Keratinocyte (primary cell): ENCODE data around the gene ACP2. TPM values are rescaled to one million over a fixed set of nuclear protein-coding genes. Genes with fewer than 3 reads are reported as not detected.

Experiments
- DNase-seq: peaks from one replicate; pipeline ENCODE4 v3.0.0-alpha.2; 2011; ENCODE audit warnings: low read depth, missing footprints, low spot score
- FAIRE-seq: peaks from 2 replicates; lab custom pipeline; 2011; peaks lifted over from hg19 to GRCh38; lab: Jason Lieb, UNC
- H2AFZ ChIP-seq: 2 replicates; pipeline ENCODE4 v1.6.0; 2012; ENCODE audit warnings: low read length, control low read depth, inconsistent platforms; ENCODE audit not compliant: control insufficient read depth
- H3K27ac ChIP-seq: 2 replicates; pipeline ENCODE4 v1.5.1; 2011; ENCODE audit warnings: low read length; ENCODE audit not compliant: control insufficient read depth, insufficient read depth
- H3K27me3 ChIP-seq: 3 replicates; pipeline ENCODE4 v1.6.0; 2011; ENCODE audit warnings: low read length; ENCODE audit not compliant: control insufficient read depth, insufficient read depth; ENCODE audit errors: extremely low read depth
- H3K36me3 ChIP-seq, 2 experiments: 2 replicates in 1 of 2; 3 replicates in 1 of 2; pipeline ENCODE4 v1.5.1; 2011; ENCODE audit warnings: low read length in 2 of 2, mild to moderate bottlenecking in 1 of 2; ENCODE audit not compliant: control insufficient read depth in 2 of 2, insufficient read depth in 2 of 2; ENCODE audit errors: extremely low read depth in 1 of 2
- H3K4me1 ChIP-seq: 3 replicates; pipeline ENCODE4 v1.5.1; 2011; ENCODE audit warnings: low read length; ENCODE audit not compliant: control insufficient read depth, insufficient read depth; ENCODE audit errors: extremely low read depth
- H3K4me2 ChIP-seq: 3 replicates; pipeline ENCODE4 v1.6.0; 2011; ENCODE audit warnings: low read depth, low read length; ENCODE audit not compliant: control insufficient read depth, insufficient read depth; ENCODE audit errors: extremely low read depth
- H3K4me3 ChIP-seq, 3 experiments: fragments of 200-600 bp in 1 of 3; sonication (generic) in 1 of 3; 2 replicates in 2 of 3; 3 replicates in 1 of 3; pipeline ENCODE4 v1.5.1; 2011 to 2016; ENCODE audit warnings: low read length in 3 of 3, mild to moderate bottlenecking in 3 of 3, control low read depth in 2 of 3, inconsistent platforms in 1 of 3, low read depth in 1 of 3, mixed read lengths in 1 of 3, mixed run types in 1 of 3, moderate library complexity in 1 of 3; ENCODE audit not compliant: control insufficient read depth in 2 of 3, insufficient read depth in 2 of 3; ENCODE audit errors: extremely low read depth in 1 of 3
- H3K79me2 ChIP-seq: 2 replicates; pipeline ENCODE4 v1.6.0; 2012; ENCODE audit warnings: low read length; ENCODE audit not compliant: control insufficient read depth, insufficient read depth
- H3K9ac ChIP-seq: 3 replicates; pipeline ENCODE4 v1.6.0; 2011; ENCODE audit warnings: low read length; ENCODE audit not compliant: control insufficient read depth, insufficient read depth; ENCODE audit errors: extremely low read depth
- H3K9me1 ChIP-seq: 3 replicates; pipeline ENCODE4 v1.6.0; 2011; ENCODE audit warnings: low read length; ENCODE audit not compliant: control insufficient read depth, insufficient read depth; ENCODE audit errors: extremely low read depth
- H3K9me3 ChIP-seq: 2 replicates; pipeline ENCODE4 v1.5.1; 2012; ENCODE audit warnings: low read depth, low read length; ENCODE audit not compliant: control insufficient read depth
- H4K20me1 ChIP-seq: 3 replicates; pipeline ENCODE4 v1.6.0; 2011; ENCODE audit warnings: low read length; ENCODE audit not compliant: control insufficient read depth, insufficient read depth; ENCODE audit errors: extremely low read depth
- EZH2 ChIP-seq: IDR thresholded peaks from one replicate; pipeline ENCODE4 v1.6.1; 2012; ENCODE audit warnings: inconsistent platforms, mild to moderate bottlenecking, low read length, moderate library complexity
- dilution Hi-C: fragments of 300-500 bp; cut with MboI; formaldehyde crosslinking; loops from one replicate; pipeline ENCODE4 v1.7.0; 2020; ENCODE audit warnings: low sequenced_read_pairs; ENCODE audit not compliant: extremely low pct_ligation_motif_present
- polyA plus RNA-seq, 5 experiments: library from polyadenylated mRNA; depleted of rRNA in 3 of 5; stranded (reverse) in 3 of 5; stranded (forward) in 1 of 5; unstranded in 1 of 5; fragments of >200 nt; gene quantifications; 1 replicate in 1 of 5; 2 replicates in 3 of 5; 3 replicates in 1 of 5; pipeline versions ENCODE4 v1.2.1 to v1.2.3, GENCODE V29; 2011 to 2012; ENCODE audit warnings: missing spikeins in 2 of 5, low read depth in 1 of 5, low replicate concordance in 1 of 5
- TF ChIP-seq, protein P1 (sequence below), 3 experiments: IDR thresholded peaks in 1 of 3; conservative IDR thresholded peaks in 1 of 3; optimal IDR thresholded peaks in 1 of 3; 2 replicates in 2 of 3; 3 replicates in 1 of 3; pipeline versions ENCODE3 to v1.5.1; 2011; ENCODE audit warnings: low read length in 3 of 3, mild to moderate bottlenecking in 3 of 3, moderate library complexity in 2 of 3, control low read depth in 1 of 3, inconsistent platforms in 1 of 3; ENCODE audit not compliant: insufficient read depth in 2 of 3; ENCODE audit errors: extremely low read depth in 1 of 3

ACP2 gene
- polyA plus RNA-seq, 1 donor (not counting 4 experiments of a cell fraction or from before 2014, with no cell fraction given): 11.5 TPM

DNA sequence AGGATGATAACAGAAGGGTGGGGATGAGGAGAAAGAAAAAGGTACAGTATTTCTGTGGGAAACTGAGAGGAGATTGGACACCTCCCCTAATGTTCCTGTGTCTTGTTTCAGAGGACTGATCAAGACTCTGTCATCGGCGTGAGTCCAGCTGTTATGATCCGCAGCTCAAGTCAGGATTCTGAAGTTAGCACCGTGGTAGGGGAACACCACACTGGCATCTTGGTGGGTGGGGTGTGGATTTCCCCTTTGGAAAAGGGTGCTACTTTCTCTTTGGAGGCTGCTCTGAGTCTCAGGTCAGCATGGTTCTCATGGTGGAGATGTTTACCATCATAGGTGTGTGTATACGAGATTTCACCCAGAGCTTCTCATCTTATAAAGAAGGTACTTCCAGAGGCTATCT is 46.8 kb upstream of the ACP2 start:
- dilution Hi-C loops: no loop called here
- Histone ChIP-seq H3K27me3 (no peaks in the 10 kb centered on the region), H3K79me2 (no peaks in the 10 kb centered on the region), H3K9me3 (no peaks in the 10 kb centered on the region), H2AFZ (no peak overlapping the region), H3K4me1 (no peaks in the 10 kb centered on the region), H3K36me3 (peaks cover 13 to 32% of the 10 kb centered on the region in 2 experiments), H3K9me1 (no peaks in the 10 kb centered on the region), H4K20me1 (no peaks in the 10 kb centered on the region), H3K9ac (no peak overlapping the region), H3K4me3 (no peak overlapping the region), H3K4me2 (no peak overlapping the region), H3K27ac (no peak overlapping the region)
- DNase-seq: no peak
- TF ChIP-seq, protein P1, sequence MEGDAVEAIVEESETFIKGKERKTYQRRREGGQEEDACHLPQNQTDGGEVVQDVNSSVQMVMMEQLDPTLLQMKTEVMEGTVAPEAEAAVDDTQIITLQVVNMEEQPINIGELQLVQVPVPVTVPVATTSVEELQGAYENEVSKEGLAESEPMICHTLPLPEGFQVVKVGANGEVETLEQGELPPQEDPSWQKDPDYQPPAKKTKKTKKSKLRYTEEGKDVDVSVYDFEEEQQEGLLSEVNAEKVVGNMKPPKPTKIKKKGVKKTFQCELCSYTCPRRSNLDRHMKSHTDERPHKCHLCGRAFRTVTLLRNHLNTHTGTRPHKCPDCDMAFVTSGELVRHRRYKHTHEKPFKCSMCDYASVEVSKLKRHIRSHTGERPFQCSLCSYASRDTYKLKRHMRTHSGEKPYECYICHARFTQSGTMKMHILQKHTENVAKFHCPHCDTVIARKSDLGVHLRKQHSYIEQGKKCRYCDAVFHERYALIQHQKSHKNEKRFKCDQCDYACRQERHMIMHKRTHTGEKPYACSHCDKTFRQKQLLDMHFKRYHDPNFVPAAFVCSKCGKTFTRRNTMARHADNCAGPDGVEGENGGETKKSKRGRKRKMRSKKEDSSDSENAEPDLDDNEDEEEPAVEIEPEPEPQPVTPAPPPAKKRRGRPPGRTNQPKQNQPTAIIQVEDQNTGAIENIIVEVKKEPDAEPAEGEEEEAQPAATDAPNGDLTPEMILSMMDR (optimal IDR thresholded peaks at IDR 0.05 in 1 of 3, IDR thresholded peaks at IDR 0.05 in 1 of 3, conservative IDR thresholded peaks at IDR 0.05 in 1 of 3; ENCODE audit: extremely low read depth in 1 of 3, insufficient read depth in 2 of 3, low read length in 3 of 3): no peak
- TF ChIP-seq EZH2: no peak
- no peak for FAIRE-seq

GRCh38 chr11:47289856-47290255 is 41.2 kb upstream of the ACP2 start:
- no peak overlapping the region for H3K27ac ChIP-seq

More at GRCh38 chr11:47289856-47290255, 41.2 kb upstream of the ACP2 start:
- Histone ChIP-seq H3K9me1 (no peaks in the 10 kb centered on the region), H3K36me3 (peaks cover 32 to 41% of the 10 kb centered on the region in 2 experiments), H3K4me1 (no peaks in the 10 kb centered on the region), H3K27me3 (no peaks in the 10 kb centered on the region), H3K9ac (no peak overlapping the region), H2AFZ (no peak overlapping the region), H3K4me3 (no peak overlapping the region), H4K20me1 (no peaks in the 10 kb centered on the region), H3K9me3 (no peaks in the 10 kb centered on the region), H3K4me2 (no peak overlapping the region), H3K79me2 (no peaks in the 10 kb centered on the region)
- FAIRE-seq: no peak
- no peak for DNase-seq
- TF ChIP-seq, protein P1 (optimal IDR thresholded peaks at IDR 0.05 in 1 of 3, IDR thresholded peaks at IDR 0.05 in 1 of 3, conservative IDR thresholded peaks at IDR 0.05 in 1 of 3; ENCODE audit: extremely low read depth in 1 of 3, insufficient read depth in 2 of 3, low read length in 3 of 3): no peak
- no peak for TF ChIP-seq EZH2
- dilution Hi-C loops: no loop called here
